ENCODE results near the gene GABARAPL2.

Gene GABARAPL2

GRCh38 chr16:75527825-75528299 is 38.3 kb upstream of the GABARAPL2 start:
- TF ChIP-seq ZNF248 (tag by site-specific recombination; IDR thresholded peaks at IDR 0.05) = no peak
- TF ChIP-seq ZNF311 (tag by site-specific recombination; IDR thresholded peaks at IDR 0.05; ENCODE audit: borderline replicate concordance) = no peak
- no peak for TF ChIP-seq PATZ1 (tag by site-specific recombination; IDR thresholded peaks at IDR 0.05)
- no peak for TF ChIP-seq ZNF416 (tag by site-specific recombination; IDR thresholded peaks at IDR 0.05)
- no peak for TF ChIP-seq SCRT2 (tag by site-specific recombination; IDR thresholded peaks at IDR 0.05)
- no peak for TF ChIP-seq ZFHX2 (tag by site-specific recombination; conservative IDR thresholded peaks at IDR 0.05)
- POLR2A ChIA-PET = interaction anchor here (0.6 kb wide), 1 partner anchor 12 kb away, joined by 4 read pairs; no protein-coding TSS in a partner anchor
- H3K27ac ChIP-seq (ENCODE audit: extremely low read depth, low read depth, low read length) = no peak overlapping the region
- H3K4me3 ChIP-seq (ENCODE audit: low read depth, low read length) = no peak overlapping the region
- no peaks in the 10 kb centered on the region for H3K4me1 ChIP-seq (ENCODE audit: control insufficient read depth, insufficient read depth, low read length)
- CTCF ChIA-PET = interaction anchor here (1.0 kb wide), 1 partner anchor 56 kb away, joined by 3 read pairs; no protein-coding TSS in a partner anchor
- H3K36me3 ChIP-seq (ENCODE audit: control insufficient read depth in 2 of 2, insufficient read depth in 1 of 2, low read length in 2 of 2) = no peaks in the 10 kb centered on the region
- no peaks in the 10 kb centered on the region for H3K9me3 ChIP-seq (ENCODE audit: control insufficient read depth, insufficient read depth, low read depth, low read length)

DNA sequence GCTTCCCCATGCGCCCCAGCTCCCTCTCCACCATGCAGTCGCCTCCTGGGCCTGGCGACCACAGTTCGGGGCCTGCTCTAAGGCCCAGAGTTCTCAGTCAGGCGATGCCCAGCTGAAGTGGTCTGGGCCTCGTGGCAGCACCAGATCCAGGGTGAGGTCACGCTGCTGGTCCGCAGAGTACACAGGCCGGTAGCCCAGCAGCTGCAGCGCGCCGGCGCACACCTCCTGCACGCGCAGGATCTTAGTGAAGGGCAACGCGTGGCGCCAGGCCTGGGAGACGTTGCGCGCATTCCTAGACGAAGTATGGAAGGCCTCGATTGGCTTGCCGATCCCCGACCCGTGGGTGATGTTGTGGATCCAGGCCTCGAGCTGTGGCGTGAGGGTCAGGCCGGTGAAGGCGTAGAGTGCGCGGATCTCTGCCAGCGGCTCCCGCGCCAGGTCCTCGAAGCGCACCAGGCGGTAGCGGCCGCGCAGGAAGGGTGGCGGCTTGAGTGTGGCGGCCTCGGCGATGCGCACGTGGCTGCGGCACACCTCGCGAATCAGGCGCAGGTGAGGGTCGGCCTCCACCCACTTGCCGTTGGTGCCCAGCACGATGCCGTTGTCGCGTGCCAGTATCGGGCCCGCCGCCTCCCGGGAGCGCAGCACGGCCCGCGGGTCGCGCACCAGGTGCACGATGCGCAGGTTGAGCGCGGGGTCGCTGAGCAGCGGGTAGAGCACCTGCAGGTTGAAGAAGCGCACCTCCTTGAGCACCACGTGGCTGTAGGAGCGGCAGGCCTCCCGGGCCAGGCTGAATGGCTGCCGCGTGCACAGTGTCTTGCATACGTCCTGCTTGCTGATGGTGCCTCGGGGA is 36.9 kb upstream of the GABARAPL2 start:
- POLR2A ChIA-PET = no interaction called here
- no peak for TF ChIP-seq ZNF426 (tag by site-specific recombination; IDR thresholded peaks at IDR 0.05)
- no peak for TF ChIP-seq ZNF670 (tag by site-specific recombination; IDR thresholded peaks at IDR 0.05; ENCODE audit: low read depth)
- no peak for TF ChIP-seq ZNF354C (tag by site-specific recombination; IDR thresholded peaks at IDR 0.05; ENCODE audit: borderline replicate concordance, low read depth)
- TF ChIP-seq SP2 (tag by site-specific recombination; IDR thresholded peaks at IDR 0.05) = no peak
- no peak for TF ChIP-seq ZNF645 (tag by site-specific recombination; IDR thresholded peaks at IDR 0.05)
- TF ChIP-seq ZNF121 (tag by site-specific recombination; IDR thresholded peaks at IDR 0.05) = no peak
- TF ChIP-seq SETDB1 (IDR thresholded peaks at IDR 0.05; ENCODE audit: insufficient read length, low read length) = no peak
- no peak for TF ChIP-seq ZNF785 (tag by site-specific recombination; IDR thresholded peaks at IDR 0.05)
- TF ChIP-seq IKZF3 (tag by site-specific recombination; IDR thresholded peaks at IDR 0.05) = no peak
- TF ChIP-seq ZNF621 (tag by site-specific recombination; IDR thresholded peaks at IDR 0.05) = no peak
- TF ChIP-seq ZNF837 (tag by site-specific recombination; IDR thresholded peaks at IDR 0.05) = no peak
- TF ChIP-seq ZNF585B (tag by site-specific recombination; IDR thresholded peaks at IDR 0.05) = no peak
- no peak for TF ChIP-seq PRDM4 (tag by site-specific recombination; IDR thresholded peaks at IDR 0.05)
- TF ChIP-seq ZNF335 (tag by site-specific recombination; conservative IDR thresholded peaks at IDR 0.05) = no peak
- TF ChIP-seq, protein P1, sequence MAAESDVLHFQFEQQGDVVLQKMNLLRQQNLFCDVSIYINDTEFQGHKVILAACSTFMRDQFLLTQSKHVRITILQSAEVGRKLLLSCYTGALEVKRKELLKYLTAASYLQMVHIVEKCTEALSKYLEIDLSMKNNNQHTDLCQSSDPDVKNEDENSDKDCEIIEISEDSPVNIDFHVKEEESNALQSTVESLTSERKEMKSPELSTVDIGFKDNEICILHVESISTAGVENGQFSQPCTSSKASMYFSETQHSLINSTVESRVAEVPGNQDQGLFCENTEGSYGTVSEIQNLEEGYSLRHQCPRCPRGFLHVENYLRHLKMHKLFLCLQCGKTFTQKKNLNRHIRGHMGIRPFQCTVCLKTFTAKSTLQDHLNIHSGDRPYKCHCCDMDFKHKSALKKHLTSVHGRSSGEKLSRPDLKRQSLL (tag by site-specific recombination; IDR thresholded peaks at IDR 0.05) = no peak
- TF ChIP-seq ZBTB44 (tag by site-specific recombination; IDR thresholded peaks at IDR 0.05) = no peak
- TF ChIP-seq ZNF843 (tag by site-specific recombination; IDR thresholded peaks at IDR 0.05) = no peak
- TF ChIP-seq ZNF768 (tag by site-specific recombination; IDR thresholded peaks at IDR 0.05) = no peak
- no peak for TF ChIP-seq ZNF211 (tag by site-specific recombination; IDR thresholded peaks at IDR 0.05; ENCODE audit: low read depth)
- no peak for TF ChIP-seq ZNF133 (tag by site-specific recombination; IDR thresholded peaks at IDR 0.05)
- CTCF ChIA-PET = interaction anchor here (1.0 kb wide), 1 partner anchor 58 kb away, joined by 3 read pairs; no protein-coding TSS in a partner anchor
- Histone ChIP-seq H3K4me3 (ENCODE audit: low read depth, low read length) (no peak overlapping the region), H3K4me1 (ENCODE audit: control insufficient read depth, insufficient read depth, low read length) (no peaks in the 10 kb centered on the region), H3K36me3 (ENCODE audit: control insufficient read depth in 2 of 2, insufficient read depth in 1 of 2, low read length in 2 of 2) (no peaks in the 10 kb centered on the region), H3K9me3 (ENCODE audit: control insufficient read depth, insufficient read depth, low read depth, low read length) (no peaks in the 10 kb centered on the region), H3K27ac (ENCODE audit: extremely low read depth, low read depth, low read length) (no peak overlapping the region)

Data from HEK293 (cell line).